Naive thymus-derived CD4-positive, alpha-beta T cell (primary cell): ENCODE results near the gene ACTBL2. TPM values are rescaled to one million over a fixed set of nuclear protein-coding genes. Genes with fewer than 3 reads are reported as not detected.

ENCODE experiments used
- ATAC-seq: fragments of 150-1000 bp; cut with Tn5 transposase; 2 replicates; pipeline ENCODE4 v1.10.0; 2021; ENCODE audit warnings: mild to moderate bottlenecking, moderate library complexity
- CTCF ChIA-PET: fragments of 350-600 bp; sonication (Branson Sonifier 250); formaldehyde crosslinking; loops from one replicate; lab custom pipeline; 2021; ENCODE audit warnings: antibody characterized with exemption; lab: Charles Lee
- POLR2A ChIA-PET: fragments of 350-600 bp; sonication (Branson Sonifier 250); formaldehyde crosslinking; loops from one replicate; lab custom pipeline; 2021; ENCODE audit warnings: antibody characterized with exemption, inconsistent platforms; lab: Charles Lee
- DNase-seq, 9 donors: peaks; one replicate each; pipeline versions ENCODE4 v3.0.0 to v3.0.0-alpha.2; 2020 to 2022; ENCODE audit warnings: mixed read lengths in 1 of 9
- H3K27ac ChIP-seq: one replicate; pipeline ENCODE4 v1.7.0; 2013; ENCODE audit warnings: mild to moderate bottlenecking, low read depth, low read length, moderate library complexity
- H3K27me3 ChIP-seq, 2 donors: one replicate each; pipeline ENCODE4 v1.7.0; 2013; ENCODE audit warnings: low read length in 2 of 2, mild to moderate bottlenecking in 2 of 2, moderate library complexity in 2 of 2; ENCODE audit not compliant: control insufficient read depth in 2 of 2, insufficient read depth in 2 of 2
- H3K36me3 ChIP-seq, 3 experiments: 1 replicate in 2 of 3; 2 replicates in 1 of 3; pipeline ENCODE4 v1.7.0; 2013; ENCODE audit warnings: low read length in 3 of 3, mild to moderate bottlenecking in 3 of 3, moderate library complexity in 1 of 3; ENCODE audit not compliant: insufficient read depth in 3 of 3, control insufficient read depth in 2 of 3
- H3K4me1 ChIP-seq, 2 donors: one replicate each; pipeline ENCODE4 v1.7.0; 2013; ENCODE audit warnings: low read length in 2 of 2, mild to moderate bottlenecking in 2 of 2, moderate library complexity in 1 of 2; ENCODE audit not compliant: control insufficient read depth in 2 of 2, insufficient read depth in 2 of 2
- H3K4me3 ChIP-seq: 2 replicates; pipeline ENCODE4 v1.7.0; 2013; ENCODE audit warnings: mild to moderate bottlenecking, low read length
- H3K9me3 ChIP-seq, 3 experiments: 1 replicate in 2 of 3; 2 replicates in 1 of 3; pipeline ENCODE4 v1.7.0; 2013; ENCODE audit warnings: low read length in 3 of 3; ENCODE audit not compliant: control insufficient read depth in 2 of 3
- H3K27ac Mint-ChIP-seq, 9 donors: one replicate each; pipeline ENCODE4 v1.8.0; 2020 to 2022; ENCODE audit warnings: mixed read lengths in 9 of 9, mild to moderate bottlenecking in 8 of 9, moderate library complexity in 5 of 9, inconsistent platforms in 2 of 9
- H3K27me3 Mint-ChIP-seq, 5 donors: one replicate each; pipeline ENCODE4 v1.8.0; 2021 to 2022; ENCODE audit warnings: mixed read lengths in 5 of 5, mild to moderate bottlenecking in 1 of 5
- H3K36me3 Mint-ChIP-seq, 5 donors: one replicate each; pipeline ENCODE4 v1.8.0; 2020 to 2022; ENCODE audit warnings: mixed read lengths in 5 of 5, mild to moderate bottlenecking in 3 of 5, inconsistent platforms in 1 of 5
- H3K4me1 Mint-ChIP-seq, 7 donors: one replicate each; pipeline ENCODE4 v1.8.0; 2020 to 2022; ENCODE audit warnings: mixed read lengths in 7 of 7, mild to moderate bottlenecking in 3 of 7, inconsistent platforms in 1 of 7
- H3K4me3 Mint-ChIP-seq, 10 donors: one replicate each; pipeline ENCODE4 v1.8.0; 2020 to 2022; ENCODE audit warnings: mild to moderate bottlenecking in 10 of 10, mixed read lengths in 10 of 10, moderate library complexity in 6 of 10, inconsistent platforms in 2 of 10
- H3K9me3 Mint-ChIP-seq, 11 donors: one replicate each; pipeline ENCODE4 v1.8.0; 2020 to 2022; ENCODE audit warnings: mixed read lengths in 11 of 11, mild to moderate bottlenecking in 4 of 11, inconsistent platforms in 1 of 11, moderate library complexity in 1 of 11
- intact Hi-C, 2 donors: fragments of 100-400 bp; cut with micrococcal nuclease; formaldehyde crosslinking; loops; one replicate each; pipeline ENCODE4 v1.15.1; 2023
- polyA plus RNA-seq, 2 donors: library from polyadenylated mRNA; unstranded; fragments of 300-500 nt; fragmentation: Illumina TruSeq; gene quantifications; one replicate each; pipeline ENCODE4 v1.2.3, GENCODE V29; 2021
- total RNA-seq, 6 experiments: library from RNA in 5 of 6; stranded (reverse) in 5 of 6; gene quantifications; 1 replicate in 5 of 6; 2 replicates in 1 of 6; pipeline ENCODE4 v1.2.3 and lab custom pipeline; 2021 to 2026

Gene ACTBL2
- total and polyA plus RNA-seq, 7 experiments from 2014 or later: not detected

- intact Hi-C loops: no loop called here
- H3K9me3 ChIP-seq: no peaks in the 10 kb centered on the region
- no peaks in the 10 kb centered on the region for H3K36me3 ChIP-seq
- ChIA-PET POLR2A (no interaction called here), CTCF (no interaction called here)
- Mint-ChIP-seq H3K4me3 (no peak overlapping the region), H3K9me3 (no peaks in the 10 kb centered on the region), H3K36me3 (no peaks in the 10 kb centered on the region), H3K27me3 (peaks cover 0 to 3% (median 0%) of the 10 kb centered on the region in 5 donors), H3K27ac (no peak overlapping the region), H3K4me1 (peaks cover 0 to 11% (median 0%) of the 10 kb centered on the region in 7 donors)
- H3K27me3 ChIP-seq: no peaks in the 10 kb centered on the region
- no peak overlapping the region for H3K27ac ChIP-seq
- ATAC-seq (no peak), DNase-seq (no peak)
- H3K4me1 ChIP-seq: no peaks in the 10 kb centered on the region
- no peak overlapping the region for H3K4me3 ChIP-seq
Observed at GRCh38 chr5:57437976-57438805, 44.4 kb downstream of the ACTBL2 start.

- intact Hi-C loops: no loop called here
- CTCF ChIA-PET: no interaction called here
- no peak overlapping the region for H3K4me3 Mint-ChIP-seq
Observed at GRCh38 chr5:57436586-57436985, 46.0 kb downstream of the ACTBL2 start.

GRCh38 chr5:57435701-57436134, 46.9 kb downstream of the ACTBL2 start:
- Mint-ChIP-seq H3K36me3 (no peaks in the 10 kb centered on the region), H3K27me3 (peaks cover 0 to 5% (median 0%) of the 10 kb centered on the region in 5 donors), H3K4me3 (no peak overlapping the region), H3K4me1 (no peaks in the 10 kb centered on the region), H3K9me3 (no peaks in the 10 kb centered on the region), H3K27ac (no peak overlapping the region)
- Histone ChIP-seq H3K4me1 (no peaks in the 10 kb centered on the region), H3K9me3 (no peaks in the 10 kb centered on the region), H3K36me3 (no peaks in the 10 kb centered on the region), H3K27ac (no peak overlapping the region), H3K4me3 (no peak overlapping the region), H3K27me3 (no peaks in the 10 kb centered on the region)
- CTCF ChIA-PET: no interaction called here
- intact Hi-C loops: no loop called here
- DNase-seq (no peak), ATAC-seq (no peak)
- POLR2A ChIA-PET: no interaction called here

More at GRCh38 chr5:57436586-57436985, 46.0 kb downstream of the ACTBL2 start:
- POLR2A ChIA-PET: no interaction called here
- H3K9me3 ChIP-seq: no peaks in the 10 kb centered on the region
- no peaks in the 10 kb centered on the region for H3K27me3 ChIP-seq
- no peaks in the 10 kb centered on the region for H3K4me1 ChIP-seq
- no peak overlapping the region for H3K27ac ChIP-seq
- Mint-ChIP-seq H3K27me3 (peaks cover 0 to 3% (median 0%) of the 10 kb centered on the region in 5 donors), H3K27ac (no peak overlapping the region), H3K36me3 (no peaks in the 10 kb centered on the region), H3K4me1 (peaks cover 0 to 6% (median 0%) of the 10 kb centered on the region in 7 donors), H3K9me3 (no peaks in the 10 kb centered on the region)
- no peaks in the 10 kb centered on the region for H3K36me3 ChIP-seq
- no peak for ATAC-seq
- no peak overlapping the region for H3K4me3 ChIP-seq
- no peak for DNase-seq

- Mint-ChIP-seq H3K27ac (no peak overlapping the region), H3K4me3 (no peak overlapping the region), H3K9me3 (no peaks in the 10 kb centered on the region), H3K27me3 (peaks cover 0 to 5% (median 0%) of the 10 kb centered on the region in 5 donors), H3K4me1 (no peaks in the 10 kb centered on the region), H3K36me3 (no peaks in the 10 kb centered on the region)
- CTCF ChIA-PET: interaction anchor here (0.6 kb wide), 1 partner anchor 743 kb away, joined by 5 read pairs; no protein-coding TSS in a partner anchor
- POLR2A ChIA-PET: no interaction called here
- no peaks in the 10 kb centered on the region for H3K4me1 ChIP-seq
- DNase-seq: no peak
- no peak overlapping the region for H3K27ac ChIP-seq
- intact Hi-C loops: no loop called here
- no peak for ATAC-seq
- no peaks in the 10 kb centered on the region for H3K36me3 ChIP-seq
- H3K4me3 ChIP-seq: no peak overlapping the region
- no peaks in the 10 kb centered on the region for H3K9me3 ChIP-seq
- no peaks in the 10 kb centered on the region for H3K27me3 ChIP-seq
Observed at GRCh38 chr5:57434683-57435082, 47.9 kb downstream of the ACTBL2 start.

- Histone ChIP-seq H3K27me3 (no peaks in the 10 kb centered on the region), H3K9me3 (no peaks in the 10 kb centered on the region), H3K27ac (no peak overlapping the region), H3K4me1 (no peaks in the 10 kb centered on the region), H3K4me3 (no peak overlapping the region), H3K36me3 (no peaks in the 10 kb centered on the region)
- no peaks in the 10 kb centered on the region for H3K36me3 Mint-ChIP-seq
- peaks cover 0 to 5% (median 0%) of the 10 kb centered on the region in 5 donors for H3K27me3 Mint-ChIP-seq
- no peaks in the 10 kb centered on the region for H3K9me3 Mint-ChIP-seq
- ChIA-PET CTCF (interaction anchor here (0.6 kb wide), 1 partner anchor 743 kb away, joined by 5 read pairs; no protein-coding TSS in a partner anchor), POLR2A (no interaction called here)
- no peak overlapping the region for H3K27ac Mint-ChIP-seq
- ATAC-seq (no peak), DNase-seq (no peak)
- no peak overlapping the region for H3K4me3 Mint-ChIP-seq
- H3K4me1 Mint-ChIP-seq: no peaks in the 10 kb centered on the region
- intact Hi-C loops: no loop called here
Observed at GRCh38 chr5:57434227-57434640, 48.4 kb downstream of the ACTBL2 start.

- ATAC-seq: no peak
- Histone ChIP-seq H3K4me3 (no peak overlapping the region), H3K36me3 (no peaks in the 10 kb centered on the region), H3K27ac (no peak overlapping the region), H3K9me3 (no peaks in the 10 kb centered on the region), H3K27me3 (no peaks in the 10 kb centered on the region), H3K4me1 (no peaks in the 10 kb centered on the region)
- no peak for DNase-seq
- H3K27ac Mint-ChIP-seq: no peak overlapping the region
- H3K36me3 Mint-ChIP-seq: no peaks in the 10 kb centered on the region
- intact Hi-C loops: no loop called here
- ChIA-PET CTCF (no interaction called here), POLR2A (no interaction called here)
- H3K27me3 Mint-ChIP-seq: peaks cover 0 to 5% (median 0%) of the 10 kb centered on the region in 5 donors
- H3K9me3 Mint-ChIP-seq: no peaks in the 10 kb centered on the region
- no peaks in the 10 kb centered on the region for H3K4me1 Mint-ChIP-seq
- no peak overlapping the region for H3K4me3 Mint-ChIP-seq
Observed at GRCh38 chr5:57432876-57433275, 49.7 kb downstream of the ACTBL2 start.

- DNase-seq (no peak), ATAC-seq (no peak)
- intact Hi-C loops: no loop called here
- POLR2A ChIA-PET: no interaction called here
- no peaks in the 10 kb centered on the region for H3K4me1 Mint-ChIP-seq
- H3K36me3 ChIP-seq: no peaks in the 10 kb centered on the region
- no peaks in the 10 kb centered on the region for H3K27me3 ChIP-seq
- no peak overlapping the region for H3K27ac ChIP-seq
- CTCF ChIA-PET: no interaction called here
- no peaks in the 10 kb centered on the region for H3K4me1 ChIP-seq
- no peak overlapping the region for H3K4me3 ChIP-seq
- no peak overlapping the region for H3K4me3 Mint-ChIP-seq
- H3K9me3 Mint-ChIP-seq: no peaks in the 10 kb centered on the region
- H3K27me3 Mint-ChIP-seq: peaks cover 0 to 5% (median 0%) of the 10 kb centered on the region in 5 donors
- no peaks in the 10 kb centered on the region for H3K36me3 Mint-ChIP-seq
- H3K9me3 ChIP-seq: no peaks in the 10 kb centered on the region
- H3K27ac Mint-ChIP-seq: no peak overlapping the region
Observed at GRCh38 chr5:57431759-57432158, 50.9 kb downstream of the ACTBL2 start.
